Fibroblast of pulmonary artery (primary cell): ENCODE results near the gene PAX1.

ENCODE experiments used
- DNase-seq: peaks from one replicate; pipeline ENCODE4 v3.0.0-alpha.2; 2010; ENCODE audit warnings: low read depth
- H3K4me3 ChIP-seq: replicated peaks from 2 replicates; pipeline ENCODE4 v1.5.1; 2011; ENCODE audit warnings: low read depth, mild to moderate bottlenecking, control low read depth, low read length, moderate library complexity
- CTCF ChIP-seq: IDR thresholded peaks from 2 replicates; pipeline ENCODE4 v1.5.1; 2011; ENCODE audit warnings: mild to moderate bottlenecking, control low read depth, low read length, inconsistent platforms; ENCODE audit errors: missing control alignments

PAX1 gene

GRCh38 chr20:21713470-21713869, 8.0 kb downstream of the PAX1 start:
- TF ChIP-seq CTCF, result no peak
- H3K4me3 ChIP-seq, result no peak overlapping the region
- no peak for DNase-seq

- no peak overlapping the region for H3K4me3 ChIP-seq
- no peak for DNase-seq
- no peak for TF ChIP-seq CTCF
Measured at GRCh38 chr20:21713901-21714296, 8.4 kb downstream of the PAX1 start.

- DNase-seq, result no peak
- TF ChIP-seq CTCF, result no peak
- H3K4me3 ChIP-seq, result no peak overlapping the region
Measured at GRCh38 chr20:21714297-21715192, 9.1 kb downstream of the PAX1 start.

- no peak for TF ChIP-seq CTCF
- DNase-seq, result no peak
- H3K4me3 ChIP-seq, result no peak overlapping the region
Measured at GRCh38 chr20:21715193-21715881, 9.9 kb downstream of the PAX1 start.

- peak; percentile 71 for DNase-seq
- H3K4me3 ChIP-seq, result no peak overlapping the region
- TF ChIP-seq CTCF, result peak; percentile 77
Measured at GRCh38 chr20:21719592-21720214, 14.2 kb downstream of the PAX1 start.

GRCh38 chr20:21725892-21726291, 20.4 kb downstream of the PAX1 start:
- no peak for TF ChIP-seq CTCF
- no peak overlapping the region for H3K4me3 ChIP-seq
- no peak for DNase-seq
